ENCODE data around the gene ARFGAP3. TPM values are rescaled to one million over a fixed set of nuclear protein-coding genes. Genes with fewer than 3 reads are reported as not detected.

Gene ARFGAP3
- total RNA-seq, 4 donors from 2014 or later: 38.4 to 86.9 (median 47.5) TPM

DNA sequence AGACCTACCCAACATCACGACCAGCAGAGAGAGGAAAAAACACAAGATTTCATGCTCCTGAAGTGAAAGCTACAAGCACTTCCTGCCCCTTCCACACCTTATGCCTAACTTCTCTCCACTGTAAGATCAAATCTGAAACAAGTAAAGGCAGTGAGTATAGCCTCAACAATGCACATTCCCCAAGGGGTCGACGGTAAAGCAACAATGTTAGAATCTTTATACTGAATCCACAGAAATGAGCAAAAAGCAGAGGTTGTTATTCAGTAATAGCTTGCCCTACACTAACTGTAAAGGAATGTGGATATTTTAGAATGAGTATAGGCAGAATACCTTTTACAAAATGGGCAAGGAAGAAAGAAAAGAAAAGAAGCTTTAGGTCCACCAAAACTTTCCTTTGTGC, 15.6 kb downstream of the ARFGAP3 start:
- intact Hi-C loops (cut with DNase I; ENCODE audit: low total_unique reads): no loop called here
- no peak for TF ChIP-seq POLR2A (IDR thresholded peaks at IDR 0.05)
- TF ChIP-seq, protein P1, sequence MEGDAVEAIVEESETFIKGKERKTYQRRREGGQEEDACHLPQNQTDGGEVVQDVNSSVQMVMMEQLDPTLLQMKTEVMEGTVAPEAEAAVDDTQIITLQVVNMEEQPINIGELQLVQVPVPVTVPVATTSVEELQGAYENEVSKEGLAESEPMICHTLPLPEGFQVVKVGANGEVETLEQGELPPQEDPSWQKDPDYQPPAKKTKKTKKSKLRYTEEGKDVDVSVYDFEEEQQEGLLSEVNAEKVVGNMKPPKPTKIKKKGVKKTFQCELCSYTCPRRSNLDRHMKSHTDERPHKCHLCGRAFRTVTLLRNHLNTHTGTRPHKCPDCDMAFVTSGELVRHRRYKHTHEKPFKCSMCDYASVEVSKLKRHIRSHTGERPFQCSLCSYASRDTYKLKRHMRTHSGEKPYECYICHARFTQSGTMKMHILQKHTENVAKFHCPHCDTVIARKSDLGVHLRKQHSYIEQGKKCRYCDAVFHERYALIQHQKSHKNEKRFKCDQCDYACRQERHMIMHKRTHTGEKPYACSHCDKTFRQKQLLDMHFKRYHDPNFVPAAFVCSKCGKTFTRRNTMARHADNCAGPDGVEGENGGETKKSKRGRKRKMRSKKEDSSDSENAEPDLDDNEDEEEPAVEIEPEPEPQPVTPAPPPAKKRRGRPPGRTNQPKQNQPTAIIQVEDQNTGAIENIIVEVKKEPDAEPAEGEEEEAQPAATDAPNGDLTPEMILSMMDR (IDR thresholded peaks at IDR 0.05): no peak
- Histone ChIP-seq H3K27ac (no peak overlapping the region), H3K4me3 (no peak overlapping the region), H3K36me3 (no peaks in the 10 kb centered on the region), H3K27me3 (no peaks in the 10 kb centered on the region), H3K4me1 (no peaks in the 10 kb centered on the region), H3K9me3 (no peaks in the 10 kb centered on the region)
- DNase-seq: no peak

DNA sequence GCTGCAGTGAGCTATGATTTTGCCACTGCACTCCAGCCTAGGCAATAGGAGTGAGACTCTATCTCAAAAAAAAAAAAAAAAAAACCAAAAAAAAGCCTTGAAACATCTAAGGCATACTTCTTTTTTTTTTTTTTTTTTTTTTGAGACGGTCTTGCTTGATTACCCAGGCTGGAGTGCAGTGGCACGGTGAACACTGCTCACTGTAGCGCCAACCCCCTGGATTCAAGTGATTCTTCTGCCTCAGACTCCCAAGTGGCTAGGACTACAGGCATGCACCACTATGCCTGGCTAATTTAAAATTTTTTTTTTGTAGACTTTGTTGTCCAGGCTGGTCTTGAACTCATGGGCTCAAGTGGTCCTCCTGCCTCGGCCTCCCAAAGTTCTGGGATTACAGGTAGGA, 19.5 kb downstream of the ARFGAP3 start:
- no peak for TF ChIP-seq POLR2A (IDR thresholded peaks at IDR 0.05)
- TF ChIP-seq, protein P1 (IDR thresholded peaks at IDR 0.05): no peak
- DNase-seq: no peak
- H3K4me1 ChIP-seq: no peaks in the 10 kb centered on the region
- no peak overlapping the region for H3K27ac ChIP-seq
- no peaks in the 10 kb centered on the region for H3K36me3 ChIP-seq
- intact Hi-C loops (cut with DNase I; ENCODE audit: low total_unique reads): no loop called here
- H3K9me3 ChIP-seq: no peaks in the 10 kb centered on the region
- H3K27me3 ChIP-seq: no peaks in the 10 kb centered on the region
- no peak overlapping the region for H3K4me3 ChIP-seq

DNA sequence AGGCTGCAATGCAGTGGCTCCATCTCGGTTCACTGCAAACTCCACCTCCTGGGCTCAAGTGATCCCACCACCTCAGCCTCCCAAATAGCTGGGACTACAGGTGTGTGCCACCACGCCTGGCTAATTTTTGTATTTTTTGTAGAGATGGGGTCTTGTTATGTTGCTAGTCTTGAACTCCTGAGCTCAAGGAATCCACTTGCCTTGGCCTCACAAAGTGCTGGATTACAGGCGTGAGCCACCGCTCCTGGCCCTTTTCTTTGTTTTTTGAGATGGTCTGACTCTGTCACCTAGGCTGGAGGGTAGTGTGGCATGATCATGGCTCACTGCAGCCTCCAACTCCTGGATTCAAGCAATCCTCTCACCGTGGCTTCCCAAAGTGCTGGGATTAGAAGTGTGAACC, 21.0 kb downstream of the ARFGAP3 start:
- intact Hi-C loops (cut with DNase I; ENCODE audit: low total_unique reads): no loop called here
- Histone ChIP-seq H3K27me3 (no peaks in the 10 kb centered on the region), H3K27ac (no peak overlapping the region), H3K4me3 (no peak overlapping the region), H3K4me1 (no peaks in the 10 kb centered on the region), H3K36me3 (no peaks in the 10 kb centered on the region), H3K9me3 (no peaks in the 10 kb centered on the region)
- TF ChIP-seq POLR2A (IDR thresholded peaks at IDR 0.05): no peak
- TF ChIP-seq, protein P1 (IDR thresholded peaks at IDR 0.05): no peak
- DNase-seq: no peak

DNA sequence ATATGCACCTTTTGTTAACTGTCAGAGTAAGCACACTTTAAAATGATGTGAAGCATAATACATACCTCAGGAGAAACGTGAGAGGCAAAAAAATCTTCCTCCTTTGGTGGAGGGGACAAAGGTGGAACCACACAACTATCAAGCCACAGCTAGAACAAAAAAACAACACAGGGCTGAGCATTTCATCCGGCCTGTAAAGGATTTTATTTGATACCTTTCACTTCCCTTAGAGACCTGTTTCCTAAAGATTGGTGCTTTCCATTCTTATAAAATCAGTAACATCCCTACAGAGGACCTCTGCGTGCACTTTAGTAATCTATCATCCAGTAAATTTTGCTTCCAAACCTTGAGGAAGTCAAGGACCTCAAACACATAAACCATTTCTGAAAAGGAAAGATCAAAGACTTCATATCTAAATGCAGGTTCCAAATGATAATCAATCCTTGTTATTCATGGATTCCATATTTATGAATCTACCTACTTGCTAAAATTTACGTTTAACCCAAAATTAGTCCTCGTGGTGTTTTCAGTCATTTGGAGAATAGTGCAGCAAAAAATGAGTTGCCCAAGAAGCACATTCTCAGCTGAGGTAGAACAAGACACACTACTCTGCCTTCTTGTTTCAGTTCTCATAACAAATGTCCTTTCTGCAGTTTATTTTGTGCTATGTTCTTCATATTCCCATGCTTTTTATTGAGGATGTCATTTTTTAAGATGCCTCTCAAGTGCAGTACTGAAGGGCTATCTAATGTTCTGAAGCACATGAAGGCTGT, 22.7 kb downstream of the ARFGAP3 start:
- TF ChIP-seq, protein P1 (IDR thresholded peaks at IDR 0.05): no peak
- TF ChIP-seq POLR2A (IDR thresholded peaks at IDR 0.05): no peak
- Histone ChIP-seq H3K9me3 (no peaks in the 10 kb centered on the region), H3K36me3 (no peaks in the 10 kb centered on the region), H3K27me3 (no peaks in the 10 kb centered on the region), H3K4me3 (no peak overlapping the region), H3K4me1 (no peaks in the 10 kb centered on the region), H3K27ac (no peak overlapping the region)
- intact Hi-C loops (cut with DNase I; ENCODE audit: low total_unique reads): no loop called here
- no peak for DNase-seq

DNA sequence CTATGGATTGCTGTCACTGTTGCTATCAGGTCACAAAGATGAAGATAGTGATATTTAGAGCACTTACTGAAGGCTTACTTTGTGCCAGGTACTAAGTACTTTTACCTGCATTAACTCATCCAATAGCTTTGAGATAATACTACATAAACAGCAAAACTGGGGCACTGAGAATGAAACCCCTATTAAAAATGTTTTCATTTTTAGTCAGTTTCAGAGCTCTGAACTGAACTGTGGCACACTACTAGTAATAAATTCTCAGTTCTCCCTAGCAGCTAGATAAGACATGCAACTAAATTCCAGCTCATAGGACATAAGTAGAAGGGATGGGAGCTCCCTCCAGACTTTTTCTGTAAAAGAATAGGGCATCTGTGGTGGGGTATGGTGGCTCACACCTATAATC, 24.0 kb downstream of the ARFGAP3 start:
- intact Hi-C loops (cut with DNase I; ENCODE audit: low total_unique reads): no loop called here
- DNase-seq: no peak
- H3K36me3 ChIP-seq: no peaks in the 10 kb centered on the region
- H3K4me3 ChIP-seq: no peak overlapping the region
- no peak for TF ChIP-seq POLR2A (IDR thresholded peaks at IDR 0.05)
- TF ChIP-seq, protein P1 (IDR thresholded peaks at IDR 0.05): no peak
- no peak overlapping the region for H3K27ac ChIP-seq
- H3K27me3 ChIP-seq: no peaks in the 10 kb centered on the region
- no peaks in the 10 kb centered on the region for H3K4me1 ChIP-seq
- H3K9me3 ChIP-seq: no peaks in the 10 kb centered on the region
